HG03039 (cell line): Measurements from ENCODE around the gene TFCP2.
"Not testable (repeated sequence)": the region's sequence is repeated elsewhere in the genome, so short reads cannot be mapped to it uniquely, and the experiment has no call there.

ENCODE experiments used
- ATAC-seq: cut with Tn5 transposase; IDR thresholded peaks from one replicate; pipeline ENCODE4 v1.9.1; 2021; ENCODE audit warnings: mild to moderate bottlenecking, moderate library complexity; ENCODE audit not compliant: unreplicated experiment

Gene TFCP2, protein sequence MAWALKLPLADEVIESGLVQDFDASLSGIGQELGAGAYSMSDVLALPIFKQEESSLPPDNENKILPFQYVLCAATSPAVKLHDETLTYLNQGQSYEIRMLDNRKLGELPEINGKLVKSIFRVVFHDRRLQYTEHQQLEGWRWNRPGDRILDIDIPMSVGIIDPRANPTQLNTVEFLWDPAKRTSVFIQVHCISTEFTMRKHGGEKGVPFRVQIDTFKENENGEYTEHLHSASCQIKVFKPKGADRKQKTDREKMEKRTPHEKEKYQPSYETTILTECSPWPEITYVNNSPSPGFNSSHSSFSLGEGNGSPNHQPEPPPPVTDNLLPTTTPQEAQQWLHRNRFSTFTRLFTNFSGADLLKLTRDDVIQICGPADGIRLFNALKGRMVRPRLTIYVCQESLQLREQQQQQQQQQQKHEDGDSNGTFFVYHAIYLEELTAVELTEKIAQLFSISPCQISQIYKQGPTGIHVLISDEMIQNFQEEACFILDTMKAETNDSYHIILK

GRCh38 chr12:51172515-51173431, at the start of gene TFCP2:
TFCP2 (minus strand) TSS chr12:51173135; CDS start chr12:51172422, 713 bp downstream.
- peak; percentile 94 for ATAC-seq

GRCh38 chr12:51222461-51222860, 49.5 kb upstream of the TFCP2 start:
- no peak for ATAC-seq

GRCh38 chr12:51219857-51220256, 46.9 kb upstream of the TFCP2 start:
- not testable (repeated sequence) for ATAC-seq

GRCh38 chr12:51219322-51219721, 46.4 kb upstream of the TFCP2 start:
- ATAC-seq, result no peak

DNA sequence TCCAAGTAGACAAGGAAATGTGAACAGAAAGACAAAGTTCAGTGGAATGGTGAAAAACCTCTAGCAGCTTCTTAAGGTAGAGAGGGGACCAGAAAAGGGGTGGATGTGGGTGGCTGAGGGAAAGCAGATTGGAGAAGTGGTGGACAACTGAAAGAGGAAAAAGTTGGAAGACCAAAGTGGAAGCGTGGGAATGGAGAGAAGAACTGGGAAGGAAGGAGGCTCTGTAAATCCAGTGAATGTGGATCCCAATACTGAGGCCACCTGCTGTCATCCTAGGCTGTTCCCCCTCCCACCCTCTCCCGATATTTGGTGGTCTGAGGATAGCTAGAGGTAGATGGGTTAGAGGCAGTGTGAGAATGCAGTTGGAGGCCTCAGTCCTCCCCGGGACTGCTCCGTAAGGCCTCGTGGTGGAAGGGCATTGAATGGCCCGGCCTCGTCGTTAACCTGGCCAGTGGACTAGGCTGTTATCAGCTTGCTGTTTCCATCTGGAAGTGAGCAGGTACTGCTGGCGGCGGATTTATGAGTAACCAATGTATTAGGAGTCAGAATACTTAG, 45.7 kb upstream of the TFCP2 start:
- ATAC-seq, result no peak

DNA sequence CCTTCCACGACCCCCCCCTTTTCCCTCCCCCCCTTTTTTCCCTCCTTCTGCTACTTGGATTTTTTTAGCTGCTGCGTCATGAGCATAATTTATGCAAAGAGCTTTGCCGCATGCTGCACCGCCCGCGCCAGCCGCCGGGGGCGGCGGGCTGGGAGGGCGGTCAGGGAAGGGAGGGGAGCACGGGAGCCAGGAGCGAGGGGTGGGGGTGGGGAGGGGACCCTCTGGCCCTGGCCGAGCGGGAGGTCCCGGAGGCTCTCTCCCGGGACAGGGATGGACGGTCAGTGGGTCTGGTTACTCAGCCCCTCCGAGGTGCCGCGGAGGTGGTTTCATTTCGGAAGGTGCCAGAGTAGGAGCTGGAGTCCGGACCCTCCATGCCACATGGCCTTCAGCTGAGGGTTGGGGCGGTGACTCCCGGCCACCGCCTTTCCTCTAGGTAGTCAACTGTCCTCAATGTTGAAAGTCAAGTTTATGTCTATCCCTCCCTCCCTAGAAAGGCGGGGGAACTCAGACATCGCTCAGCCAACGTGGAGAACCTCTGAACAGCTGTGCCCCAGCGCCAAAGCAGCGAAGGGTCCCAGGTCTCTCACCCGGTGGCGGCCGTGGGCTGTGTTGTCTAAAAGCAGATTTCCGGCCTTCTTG, 45.2 kb upstream of the TFCP2 start, which contains the start of gene POU6F1:
Gene POU6F1 (minus strand): TSS at position 95 of the 639 bp plus-strand sequence. CDS start 11,226 bp downstream, outside the sequence.
- ATAC-seq, result peak; percentile 66

GRCh38 chr12:51217133-51217967, 44.4 kb upstream of the TFCP2 start:
- peak; percentile 37 for ATAC-seq

- no peak for ATAC-seq
Measured at GRCh38 chr12:51216642-51217041, 43.7 kb upstream of the TFCP2 start.

- no peak for ATAC-seq
Measured at GRCh38 chr12:51214895-51215294, 42.0 kb upstream of the TFCP2 start.

- no peak for ATAC-seq
Measured at GRCh38 chr12:51210690-51211395, 37.9 kb upstream of the TFCP2 start.

GRCh38 chr12:51209259-51209658, 36.3 kb upstream of the TFCP2 start:
- ATAC-seq, result no peak

DNA sequence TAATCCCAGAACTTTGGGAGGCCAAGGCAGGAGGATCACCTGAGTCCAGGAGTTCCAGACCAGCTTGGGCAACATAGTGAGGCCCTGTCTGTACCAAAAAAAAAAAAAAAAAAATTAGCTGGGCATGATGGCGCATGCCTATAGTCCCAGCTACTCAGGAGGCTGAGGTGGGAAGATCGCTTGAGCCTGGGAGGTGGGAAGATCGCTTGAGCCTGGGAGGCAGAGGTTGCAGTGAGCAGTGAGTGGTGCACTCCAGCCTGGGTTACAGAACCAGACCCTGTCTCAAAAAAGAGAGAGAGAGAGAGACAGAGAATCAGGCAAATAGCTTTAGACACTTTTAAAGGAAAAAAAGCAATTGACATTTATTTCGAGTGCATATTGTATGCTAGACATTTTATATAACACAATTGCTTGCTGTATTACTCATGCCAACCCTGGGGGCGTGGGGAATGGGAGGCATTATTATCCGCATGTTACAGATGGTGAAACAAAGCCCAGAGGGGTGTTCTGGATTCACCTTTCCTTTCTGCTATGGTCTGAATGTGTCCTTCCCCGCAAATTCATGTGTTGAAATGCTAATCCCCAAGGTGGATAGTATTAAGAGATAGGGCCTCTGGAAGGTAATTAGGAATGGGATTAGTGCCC, 35.2 kb upstream of the TFCP2 start:
- no peak for ATAC-seq

GRCh38 chr12:51205350-51205749, 32.4 kb upstream of the TFCP2 start:
- no peak for ATAC-seq

- no peak for ATAC-seq
Measured at GRCh38 chr12:51202718-51203117, 29.8 kb upstream of the TFCP2 start.

DNA sequence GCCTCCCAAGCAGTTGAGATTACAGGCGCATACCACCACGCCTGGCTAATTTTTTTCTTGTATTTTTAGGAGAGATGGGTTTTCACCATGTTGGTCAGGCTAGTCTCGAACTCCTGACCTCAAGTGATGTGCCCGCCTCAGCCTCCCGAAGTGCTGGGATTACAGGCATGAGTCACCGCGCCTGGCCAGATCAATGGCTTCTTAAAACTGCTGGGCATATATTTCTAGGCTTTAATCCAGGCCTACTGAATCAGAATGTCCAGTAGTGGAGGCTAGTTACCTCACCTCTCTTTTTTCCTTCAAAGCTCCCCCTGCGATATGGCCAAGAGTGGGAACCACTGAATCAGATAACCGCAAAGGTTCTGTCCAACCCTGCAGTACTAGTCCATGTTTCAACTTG, 27.9 kb upstream of the TFCP2 start:
- no peak for ATAC-seq

DNA sequence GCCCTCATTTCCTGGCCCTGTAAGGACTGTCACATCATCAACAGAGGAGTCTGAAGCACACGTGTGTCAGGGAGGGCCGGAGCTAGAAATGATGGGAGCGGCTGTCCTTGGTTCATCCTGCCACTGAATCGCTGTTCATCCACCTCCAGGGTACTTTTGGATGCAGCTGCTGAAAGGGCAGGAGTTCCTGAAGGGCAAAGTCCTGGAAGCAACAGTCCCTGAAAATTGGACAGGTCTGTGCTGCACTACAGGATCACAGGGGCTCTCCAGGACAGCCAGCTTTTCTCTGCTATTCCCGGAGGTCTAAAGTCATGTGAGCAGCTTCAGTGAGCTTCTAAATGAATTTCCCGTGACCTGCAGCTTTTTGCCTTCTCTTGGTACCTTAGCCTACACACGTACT, 27.2 kb upstream of the TFCP2 start:
- ATAC-seq, result no peak

- no peak for ATAC-seq
Measured at GRCh38 chr12:51199366-51199945, 26.5 kb upstream of the TFCP2 start.
